Gastroesophageal sphincter (tissue), 4 donors: ENCODE results near the gene FANK1. TPM values are rescaled to one million over a fixed set of nuclear protein-coding genes. Genes with fewer than 3 reads are reported as not detected.

ENCODE experiments used
- ATAC-seq: fragments of 150-250 bp; one replicate; pipeline ENCODE4 v1.9.1; 2016; ENCODE audit warnings: mild to moderate bottlenecking, moderate library complexity
- H3K27ac ChIP-seq, 4 donors: fragments of 200-600 bp; sonication (generic) in 3 of 4; 1 replicate in 3 of 4; 2 replicates in 1 of 4; pipeline ENCODE4 v1.5.1; 2016 to 2019
- H3K27me3 ChIP-seq: fragments of 200-600 bp; sonication (generic); one replicate; pipeline ENCODE4 v1.5.1; 2019
- H3K36me3 ChIP-seq, 2 donors: fragments of 200-600 bp; sonication (generic); one replicate each; pipeline ENCODE4 v1.5.1; 2019; ENCODE audit warnings: control low read depth in 1 of 2
- H3K4me1 ChIP-seq, 3 donors: fragments of 200-600 bp; sonication (generic); 1 replicate in 2 of 3; 2 replicates in 1 of 3; pipeline ENCODE4 v1.5.1; 2016 to 2019; ENCODE audit warnings: control low read depth in 2 of 3
- H3K4me3 ChIP-seq, 2 donors: fragments of 200-600 bp; sonication (generic); one replicate each; pipeline ENCODE4 v1.5.1; 2019; ENCODE audit warnings: mild to moderate bottlenecking in 1 of 2, moderate library complexity in 1 of 2
- H3K9me3 ChIP-seq, 3 donors: fragments of 200-600 bp; sonication (generic); one replicate each; pipeline ENCODE4 v1.5.1; 2017 to 2019; ENCODE audit warnings: control low read depth in 2 of 3
- CTCF ChIP-seq, 4 experiments: fragments of 200-600 bp in 2 of 4; fragments of 450-650 bp in 2 of 4; sonication (generic) in 1 of 4; IDR thresholded peaks; one replicate each; pipeline ENCODE4 v1.5.1; 2017 to 2019; ENCODE audit warnings: antibody characterized with exemption in 4 of 4, mild to moderate bottlenecking in 2 of 4, moderate library complexity in 2 of 4
- EP300 ChIP-seq: sonication (generic); formaldehyde crosslinking; IDR thresholded peaks from one replicate; pipeline ENCODE4 v1.6.1; 2017; ENCODE audit warnings: antibody characterized with exemption, mild to moderate bottlenecking
- POLR2A ChIP-seq, 2 donors: fragments of 450-650 bp; IDR thresholded peaks; one replicate each; pipeline ENCODE4 v1.6.1; 2017; ENCODE audit warnings: antibody characterized with exemption in 2 of 2, mild to moderate bottlenecking in 2 of 2, moderate library complexity in 1 of 2
- POLR2AphosphoS5 ChIP-seq: sonication (generic); formaldehyde crosslinking; IDR thresholded peaks from one replicate; pipeline ENCODE4 v1.6.1; 2017; ENCODE audit warnings: antibody characterized with exemption
- WGBS, 2 donors: methylation state at CpG; one replicate each; pipeline ENCODE4 v1.1.5; 2018; ENCODE audit warnings: low coverage in 1 of 2; 5-methylcytosine and 5-hydroxymethylcytosine counted together
- total RNA-seq, 4 donors: library from RNA; depleted of rRNA; stranded (reverse); fragments of >200 nt; gene quantifications; one replicate each; pipeline ENCODE4 v1.1.0, GENCODE V29; 2016

Gene FANK1
- total RNA-seq, 4 donors from 2014 or later = 0.81 to 1.7 (median 0.93) TPM; not detected in 1

DNA sequence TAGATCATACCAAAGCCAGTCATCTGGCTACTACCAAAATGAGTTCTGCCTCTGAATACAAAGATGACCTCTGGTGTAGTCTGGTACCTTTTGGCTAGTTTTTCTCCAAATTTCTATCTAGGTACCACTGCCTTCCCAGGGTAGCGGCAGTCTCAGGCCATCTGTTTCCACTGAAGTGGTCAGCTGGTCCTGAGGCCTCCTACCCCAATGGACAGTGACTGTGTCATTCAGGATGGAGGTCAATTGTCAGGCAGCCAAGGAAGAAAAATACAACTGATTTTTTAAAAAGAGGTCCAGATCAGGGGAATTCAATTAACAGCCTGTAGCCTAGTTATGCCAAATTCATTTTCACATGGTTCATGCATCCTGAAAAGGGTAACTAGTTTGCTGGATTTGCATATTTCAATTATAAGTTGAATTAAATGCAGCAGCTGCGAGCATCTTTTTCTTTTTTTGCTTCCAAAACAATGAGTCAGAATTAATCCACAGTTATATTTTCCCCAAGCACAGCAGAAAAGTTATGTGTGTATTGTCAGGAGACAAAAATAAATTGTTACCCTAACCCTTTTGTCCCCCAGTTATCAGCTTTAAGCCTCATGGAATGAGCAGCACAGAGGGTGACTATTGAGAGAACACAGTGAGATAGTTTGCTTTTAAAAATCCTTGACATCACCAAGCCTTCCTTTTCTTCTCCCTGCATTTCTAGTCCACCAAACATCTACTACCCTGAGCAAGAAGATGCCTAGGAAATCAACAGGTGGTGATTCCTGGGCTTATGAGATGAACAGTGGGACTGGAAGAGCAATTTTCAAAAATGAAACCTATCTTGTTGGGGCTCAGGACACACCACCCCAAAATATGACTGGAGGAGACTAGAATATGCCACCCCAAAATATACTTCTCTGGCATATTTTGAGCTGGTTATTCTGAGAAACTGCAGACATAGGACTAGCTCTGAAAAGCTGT, 45.3 kb upstream of the FANK1 start:
- no peaks in the 10 kb centered on the region for H3K9me3 ChIP-seq
- H3K27ac ChIP-seq = no peak overlapping the region
- no peak for ATAC-seq
- 50 to 82% methylated on average over 1 of the region's 2 CpGs for WGBS, 2 donors
- H3K4me3 ChIP-seq = no peak overlapping the region
- H3K27me3 ChIP-seq = no peaks in the 10 kb centered on the region
- TF ChIP-seq CTCF (IDR thresholded peaks at IDR 0.05) (no peak), EP300 (no peak), POLR2AphosphoS5 (no peak), POLR2A (IDR thresholded peaks at IDR 0.05) (no peak)
- H3K4me1 ChIP-seq = no peaks in the 10 kb centered on the region
- peaks cover 0 to 89% of the 10 kb centered on the region in 2 donors for H3K36me3 ChIP-seq

DNA sequence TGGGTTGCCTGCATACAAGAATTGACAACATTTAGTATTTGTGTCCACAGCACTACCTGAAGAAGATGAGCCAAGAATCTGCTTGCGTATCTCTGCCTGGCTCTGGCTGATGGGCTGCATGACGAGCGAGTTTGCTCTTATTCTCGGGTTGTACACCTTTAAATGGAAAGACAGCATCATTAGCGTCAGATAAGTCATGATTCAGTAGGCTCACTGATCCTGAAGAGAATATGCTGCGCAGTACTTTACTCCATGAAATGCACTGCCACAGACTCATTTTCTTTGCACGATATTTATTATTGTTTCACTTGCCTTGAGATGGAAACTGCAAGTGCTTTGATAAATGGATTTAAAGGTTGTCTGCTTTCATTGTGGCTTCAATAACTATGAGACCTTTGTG, 43.9 kb upstream of the FANK1 start:
- peaks cover 0 to 89% of the 10 kb centered on the region in 2 donors for H3K36me3 ChIP-seq
- no peaks in the 10 kb centered on the region for H3K9me3 ChIP-seq
- TF ChIP-seq POLR2AphosphoS5 (no peak), EP300 (no peak), POLR2A (IDR thresholded peaks at IDR 0.05) (no peak), CTCF (IDR thresholded peaks at IDR 0.05) (no peak)

DNA sequence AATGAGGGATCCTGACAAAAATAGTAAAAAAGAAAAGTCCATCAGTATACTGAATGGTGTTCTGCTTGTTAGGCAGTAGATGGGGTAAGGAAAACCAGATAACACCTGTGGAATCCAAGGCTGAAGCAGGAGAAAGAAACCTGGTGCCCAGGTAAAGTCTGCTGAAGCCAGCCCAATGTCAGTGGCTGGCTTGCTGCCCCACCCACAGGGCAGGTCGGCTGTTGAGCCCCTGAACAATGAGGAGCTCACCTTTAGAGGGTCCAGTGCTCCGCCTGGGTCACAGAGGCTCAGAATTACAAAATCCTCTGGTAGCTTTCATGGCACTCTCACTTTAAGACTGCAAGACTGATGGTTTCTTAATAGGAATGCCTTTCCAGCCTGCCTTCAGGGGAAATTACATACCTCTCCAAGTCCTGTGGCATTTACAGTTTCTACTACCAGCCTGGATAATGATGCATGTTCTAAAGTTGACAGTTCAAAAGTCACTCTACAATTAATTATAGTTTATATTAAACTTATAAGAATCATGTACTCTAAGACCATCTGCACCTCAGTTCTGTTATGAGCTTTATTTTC, 39.1 kb upstream of the FANK1 start:
- Histone ChIP-seq H3K27ac (no peak overlapping the region), H3K4me1 (no peaks in the 10 kb centered on the region), H3K27me3 (no peaks in the 10 kb centered on the region), H3K9me3 (no peaks in the 10 kb centered on the region), H3K4me3 (no peak overlapping the region), H3K36me3 (peaks cover 0 to 72% of the 10 kb centered on the region in 2 donors)
- TF ChIP-seq POLR2AphosphoS5 (no peak), EP300 (no peak), POLR2A (IDR thresholded peaks at IDR 0.05) (no peak)
- 83% methylated on average over 1 of the region's 2 CpGs; no CpG with 5 or more reads in 1 of the 2 donors for WGBS, 2 donors
- ATAC-seq = no peak

More for the DNA sequence above, 43.9 kb upstream of the FANK1 start:
- H3K4me3 ChIP-seq = no peak overlapping the region
- 84 to 94% methylated on average over 7 of the region's 7 CpGs for WGBS, 2 donors
- no peak for ATAC-seq
- H3K27ac ChIP-seq = no peak overlapping the region
- H3K27me3 ChIP-seq = no peaks in the 10 kb centered on the region
- no peaks in the 10 kb centered on the region for H3K4me1 ChIP-seq

DNA sequence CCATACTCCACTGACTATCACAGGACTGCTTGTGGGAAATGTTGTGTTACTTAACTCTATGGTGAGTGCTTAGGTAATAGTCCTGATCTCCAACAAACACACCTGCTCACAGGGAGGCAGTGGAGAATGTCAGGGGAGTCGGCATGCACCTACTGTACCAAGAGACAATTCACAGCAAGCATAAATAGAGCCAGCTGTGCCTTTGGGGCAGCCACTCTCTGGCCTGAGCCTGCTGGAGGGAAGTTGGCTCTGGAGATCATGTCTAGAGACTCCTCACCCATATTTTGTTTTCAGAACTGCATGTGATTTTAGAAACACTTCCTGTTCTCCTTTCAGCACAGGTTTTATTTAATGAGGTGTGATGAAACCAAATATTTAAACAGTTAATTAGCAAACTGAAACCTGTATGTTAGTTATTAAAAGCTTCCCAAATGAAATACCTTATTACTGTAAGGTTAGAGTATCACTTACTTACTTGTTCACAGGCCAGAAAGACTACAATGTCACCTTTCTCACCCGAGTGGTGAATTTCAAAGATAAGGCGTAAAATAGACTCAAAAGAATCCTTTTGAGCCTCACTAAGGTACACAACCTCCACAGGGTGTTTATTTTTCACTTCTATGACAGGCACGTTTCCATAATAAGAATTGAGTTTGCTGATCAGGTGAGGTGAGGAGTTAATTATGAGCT, 37.1 kb upstream of the FANK1 start:
- WGBS, 2 donors = 82 to 86% methylated on average over 2 to 3 of the region's 4 CpGs

More for the DNA sequence above, 37.1 kb upstream of the FANK1 start:
- H3K36me3 ChIP-seq = peaks cover 0 to 65% of the 10 kb centered on the region in 2 donors
- H3K9me3 ChIP-seq = no peaks in the 10 kb centered on the region
- TF ChIP-seq POLR2A (IDR thresholded peaks at IDR 0.05) (no peak), CTCF (IDR thresholded peaks at IDR 0.05) (no peak), EP300 (no peak), POLR2AphosphoS5 (no peak)
- no peak for ATAC-seq
- H3K27ac ChIP-seq = no peak overlapping the region
- no peaks in the 10 kb centered on the region for H3K4me1 ChIP-seq
- H3K27me3 ChIP-seq = no peaks in the 10 kb centered on the region
- H3K4me3 ChIP-seq = no peak overlapping the region
